ENCODE measurements around the gene SLC5A5.
"Not testable (repeated sequence)": the region's sequence is repeated elsewhere in the genome, so short reads cannot be mapped to it uniquely, and the experiment has no call there.

Gene SLC5A5

DNA sequence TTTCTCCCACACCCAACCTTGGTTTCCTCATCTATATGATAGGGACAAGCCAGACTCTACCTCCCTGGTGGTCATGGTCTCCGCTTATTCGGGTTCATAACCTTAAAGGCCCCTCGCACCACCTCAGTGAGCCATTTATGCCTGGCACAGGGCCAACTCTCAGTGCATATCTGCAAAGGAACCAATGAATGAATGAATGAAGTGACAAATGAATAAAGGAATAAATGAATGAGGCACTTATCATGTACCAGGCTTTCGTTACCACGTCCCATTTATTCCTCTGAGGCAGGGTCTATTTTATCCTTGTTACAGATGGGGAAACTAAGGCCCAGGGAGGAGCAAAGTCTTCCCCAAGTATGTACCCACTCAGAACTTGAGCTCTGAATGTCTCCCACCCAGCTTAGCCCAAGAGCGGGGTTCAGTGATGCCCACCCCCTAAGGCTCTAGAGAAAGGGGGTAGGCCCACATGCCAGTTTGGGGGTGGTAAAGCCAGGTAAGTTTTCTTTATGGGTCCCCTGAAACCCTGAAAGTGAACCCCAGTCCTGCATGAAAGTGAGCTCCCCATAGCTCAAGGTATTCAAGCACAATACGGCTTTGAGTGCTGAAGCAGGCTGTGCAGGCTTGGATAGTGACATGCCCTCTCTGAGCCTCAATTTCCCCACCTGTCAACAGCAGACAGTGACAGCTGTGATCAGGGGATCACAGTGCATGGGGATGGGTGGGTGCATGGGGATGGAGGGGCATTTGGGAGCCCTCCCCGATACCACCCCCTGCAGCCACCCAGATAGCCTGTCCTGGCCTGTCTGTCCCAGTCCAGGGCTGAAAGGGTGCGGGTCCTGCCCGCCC, 490 bp upstream of the SLC5A5 start:
- no peak for DNase-seq (ENCODE audit: low read depth)

DNA sequence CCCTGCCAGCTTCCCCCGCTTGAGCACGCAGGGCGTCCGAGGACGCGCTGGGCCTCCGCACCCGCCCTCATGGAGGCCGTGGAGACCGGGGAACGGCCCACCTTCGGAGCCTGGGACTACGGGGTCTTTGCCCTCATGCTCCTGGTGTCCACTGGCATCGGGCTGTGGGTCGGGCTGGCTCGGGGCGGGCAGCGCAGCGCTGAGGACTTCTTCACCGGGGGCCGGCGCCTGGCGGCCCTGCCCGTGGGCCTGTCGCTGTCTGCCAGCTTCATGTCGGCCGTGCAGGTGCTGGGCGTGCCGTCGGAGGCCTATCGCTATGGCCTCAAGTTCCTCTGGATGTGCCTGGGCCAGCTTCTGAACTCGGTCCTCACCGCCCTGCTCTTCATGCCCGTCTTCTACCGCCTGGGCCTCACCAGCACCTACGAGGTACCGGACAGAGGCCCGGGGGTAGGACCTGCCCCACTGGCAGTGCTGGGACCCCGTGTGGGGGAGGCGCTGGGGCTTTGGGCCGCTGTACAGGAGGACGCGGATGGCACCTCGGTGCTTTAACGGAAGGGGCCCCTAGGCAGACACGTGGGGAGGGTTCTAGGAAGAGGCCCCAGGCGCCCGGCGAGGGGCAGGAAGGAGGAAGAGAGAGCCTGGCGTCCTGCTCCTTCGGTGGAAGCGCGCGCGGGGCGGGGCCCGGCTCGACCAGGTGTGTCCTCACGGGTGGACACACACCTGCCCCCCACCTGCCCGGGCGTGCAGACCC, 681 bp downstream of the SLC5A5 start:
- no peak for DNase-seq (ENCODE audit: low read depth)

DNA sequence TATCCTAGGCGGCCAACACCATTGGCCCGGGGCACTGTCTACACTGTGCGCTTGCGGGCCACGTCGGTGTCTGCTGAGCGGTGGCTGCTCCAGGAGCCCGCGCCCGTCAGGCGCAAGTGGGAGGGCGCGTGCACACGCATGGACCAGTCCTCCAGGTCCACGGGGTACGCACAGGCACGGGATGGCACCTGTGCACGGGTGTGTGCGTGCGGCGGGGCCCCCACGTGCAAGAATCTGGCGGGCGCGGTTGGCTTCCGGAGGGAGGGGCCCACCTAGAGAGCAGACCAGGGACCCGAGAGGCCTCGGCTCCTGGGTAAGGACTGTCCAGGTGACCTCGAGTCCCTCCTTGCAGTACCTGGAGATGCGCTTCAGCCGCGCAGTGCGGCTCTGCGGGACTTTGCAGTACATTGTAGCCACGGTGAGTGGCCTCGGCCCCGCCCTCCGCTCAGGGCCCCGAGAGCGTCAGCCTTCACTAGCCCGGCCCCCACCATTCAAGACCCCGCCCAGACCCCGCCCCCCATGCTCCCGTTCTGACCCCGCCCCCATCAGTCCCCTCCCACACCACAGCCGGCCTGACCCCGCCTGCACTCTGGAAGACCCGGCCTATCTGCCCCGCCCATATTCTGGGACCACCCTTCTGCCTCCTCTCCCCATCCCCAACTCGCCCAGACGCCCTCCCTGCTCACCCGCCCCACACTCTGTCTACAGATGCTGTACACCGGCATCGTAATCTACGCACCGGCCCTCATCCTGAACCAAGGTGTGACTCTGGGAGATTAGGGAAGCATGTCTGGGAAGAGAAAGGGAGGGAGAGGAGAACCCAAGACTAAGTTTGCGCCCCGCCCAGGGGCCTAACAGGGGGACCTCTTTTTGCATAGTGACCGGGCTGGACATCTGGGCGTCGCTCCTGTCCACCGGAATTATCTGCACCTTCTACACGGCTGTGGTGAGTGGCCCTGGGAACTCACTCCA, 2.3 kb downstream of the SLC5A5 start:
- peak; percentile 36 for DNase-seq (ENCODE audit: low read depth)

DNA sequence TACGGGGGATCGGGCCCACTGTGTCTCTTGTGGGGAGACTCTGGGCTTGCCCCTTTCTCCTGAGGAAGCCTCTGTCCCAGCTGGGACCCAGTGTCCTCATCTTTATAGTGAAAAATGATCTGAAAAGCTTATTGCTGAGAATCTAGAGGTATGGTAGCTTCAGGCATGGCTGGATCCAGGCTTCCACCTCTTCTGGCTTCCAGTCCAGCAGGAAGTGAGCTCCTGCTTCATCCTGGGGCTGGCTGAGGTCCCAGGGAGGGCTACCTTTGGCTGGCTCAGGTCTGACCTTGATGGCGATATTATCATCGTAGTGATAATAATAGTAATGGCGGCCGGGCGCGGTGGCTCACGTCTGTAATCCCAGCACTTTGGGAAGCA, 3.0 kb downstream of the SLC5A5 start:
- DNase-seq (ENCODE audit: low read depth): no peak

DNA sequence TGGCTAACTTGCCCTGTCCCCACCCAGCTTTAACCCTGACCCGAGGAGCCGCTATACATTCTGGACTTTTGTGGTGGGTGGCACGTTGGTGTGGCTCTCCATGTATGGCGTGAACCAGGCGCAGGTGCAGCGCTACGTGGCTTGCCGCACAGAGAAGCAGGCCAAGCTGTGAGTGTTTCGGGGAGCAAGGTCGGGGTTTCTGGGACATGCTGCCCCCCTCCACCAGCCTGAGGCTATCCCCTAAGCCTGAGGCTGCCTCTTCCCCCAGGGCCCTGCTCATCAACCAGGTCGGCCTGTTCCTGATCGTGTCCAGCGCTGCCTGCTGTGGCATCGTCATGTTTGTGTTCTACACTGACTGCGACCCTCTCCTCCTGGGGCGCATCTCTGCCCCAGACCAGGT, 6.0 kb downstream of the SLC5A5 start:
- DNase-seq (ENCODE audit: low read depth): no peak

DNA sequence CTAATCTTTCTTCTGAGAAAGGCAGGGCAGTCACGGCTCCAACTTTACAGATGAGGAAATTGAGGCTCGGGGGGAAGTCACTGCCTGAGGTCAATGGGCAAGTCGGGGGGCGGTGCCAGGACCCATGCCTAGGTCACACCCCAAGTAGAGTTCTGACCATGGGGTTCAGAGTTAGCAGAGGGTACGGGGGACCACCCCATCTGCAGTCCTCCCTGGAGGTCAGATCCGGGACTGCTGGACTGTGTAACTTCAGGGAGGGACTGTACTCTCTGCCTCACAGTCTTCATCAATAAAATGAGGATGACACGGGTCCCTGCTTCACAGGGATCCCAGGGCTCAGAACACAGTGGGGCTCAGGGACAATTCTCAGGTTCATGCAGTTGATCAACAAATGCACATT, 7.7 kb downstream of the SLC5A5 start:
- no peak for DNase-seq (ENCODE audit: low read depth)

DNA sequence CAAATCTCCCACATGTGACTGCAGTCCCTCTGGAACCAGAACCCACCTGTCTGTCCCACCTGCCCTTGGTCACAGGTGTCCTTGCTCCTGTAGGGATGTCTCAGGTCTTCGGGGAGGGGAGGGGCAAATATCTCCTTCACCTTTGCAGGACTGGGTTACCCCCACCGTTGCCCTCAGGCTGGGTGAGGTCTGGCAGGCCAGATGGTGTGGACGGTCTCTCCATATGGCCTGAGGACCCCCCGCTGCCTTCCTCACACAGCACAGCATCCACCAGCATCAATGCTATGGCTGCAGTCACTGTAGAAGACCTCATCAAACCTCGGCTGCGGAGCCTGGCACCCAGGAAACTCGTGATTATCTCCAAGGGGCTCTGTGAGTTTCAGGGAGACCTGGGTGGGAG, 10.0 kb downstream of the SLC5A5 start:
- no peak for DNase-seq (ENCODE audit: low read depth)

DNA sequence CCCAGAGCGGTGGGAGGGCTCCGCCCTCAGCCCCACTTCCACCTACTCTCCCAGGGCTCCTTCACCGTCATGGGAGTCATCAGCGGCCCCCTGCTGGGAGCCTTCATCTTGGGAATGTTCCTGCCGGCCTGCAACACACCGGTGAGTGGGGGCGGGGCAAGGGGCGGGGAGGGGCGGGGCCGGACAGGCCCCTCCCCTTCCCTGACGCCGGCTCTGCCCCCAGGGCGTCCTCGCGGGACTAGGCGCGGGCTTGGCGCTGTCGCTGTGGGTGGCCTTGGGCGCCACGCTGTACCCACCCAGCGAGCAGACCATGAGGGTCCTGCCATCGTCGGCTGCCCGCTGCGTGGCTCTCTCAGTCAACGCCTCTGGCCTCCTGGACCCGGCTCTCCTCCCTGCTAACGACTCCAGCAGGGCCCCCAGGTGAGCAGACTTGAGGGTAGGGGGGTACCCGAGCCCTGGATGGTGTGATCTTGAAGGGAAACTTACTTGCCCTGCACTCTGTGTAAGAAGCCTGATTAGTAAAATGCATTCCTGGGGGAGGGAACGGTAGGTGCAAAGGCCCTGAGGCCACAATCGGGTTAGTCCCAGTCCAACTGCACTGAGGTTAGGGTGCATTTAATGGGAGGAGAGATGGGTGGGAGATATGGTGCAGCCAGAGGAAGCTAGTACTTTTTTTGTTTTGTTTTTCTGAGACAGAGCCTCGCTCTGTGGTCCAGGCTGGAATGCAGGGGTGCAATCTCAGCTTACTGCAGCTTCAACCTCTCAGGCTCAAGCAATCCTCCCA, 12.1 kb downstream of the SLC5A5 start:
- no peak for DNase-seq (ENCODE audit: low read depth)

DNA sequence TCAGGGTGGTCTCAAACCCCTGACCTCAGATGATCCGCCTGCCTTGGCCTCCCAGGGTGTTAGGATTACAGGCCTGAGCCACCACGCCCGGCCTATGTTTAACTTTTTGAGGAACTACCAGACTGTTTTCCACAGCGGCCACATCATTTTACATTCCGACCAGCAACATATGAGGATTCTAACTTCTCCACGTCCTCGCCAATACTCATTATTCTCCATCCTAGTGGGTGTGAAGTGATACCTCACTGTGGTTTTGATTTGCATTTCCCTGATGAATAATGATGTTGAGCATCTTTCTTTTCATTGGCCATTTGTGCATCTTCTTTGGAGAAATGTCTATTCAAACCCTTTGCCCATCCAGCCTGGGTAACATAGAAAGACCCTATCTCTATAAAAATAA, 14.8 kb downstream of the SLC5A5 start:
- no peak for DNase-seq (ENCODE audit: low read depth)

DNA sequence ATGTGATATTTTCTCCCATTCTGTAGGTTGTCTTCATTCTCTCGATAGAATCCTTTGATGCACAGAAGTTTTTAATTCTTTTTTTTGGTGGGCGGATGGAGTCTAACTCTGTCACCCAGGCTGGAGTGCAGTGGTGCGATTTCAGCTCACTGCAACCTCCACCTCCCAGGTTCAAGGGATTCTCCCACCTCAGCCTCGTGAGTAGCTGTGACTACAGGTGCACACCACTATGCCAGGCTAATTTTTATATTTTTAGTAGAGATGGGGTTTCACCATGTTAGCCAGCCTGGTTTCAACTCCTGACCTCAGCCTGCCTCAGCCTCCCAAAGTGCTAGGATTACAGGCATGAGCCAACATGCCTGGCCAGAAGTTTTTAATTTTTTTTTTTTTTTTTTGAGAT, 15.5 kb downstream of the SLC5A5 start:
- not testable (repeated sequence) for DNase-seq (ENCODE audit: low read depth)

DNA sequence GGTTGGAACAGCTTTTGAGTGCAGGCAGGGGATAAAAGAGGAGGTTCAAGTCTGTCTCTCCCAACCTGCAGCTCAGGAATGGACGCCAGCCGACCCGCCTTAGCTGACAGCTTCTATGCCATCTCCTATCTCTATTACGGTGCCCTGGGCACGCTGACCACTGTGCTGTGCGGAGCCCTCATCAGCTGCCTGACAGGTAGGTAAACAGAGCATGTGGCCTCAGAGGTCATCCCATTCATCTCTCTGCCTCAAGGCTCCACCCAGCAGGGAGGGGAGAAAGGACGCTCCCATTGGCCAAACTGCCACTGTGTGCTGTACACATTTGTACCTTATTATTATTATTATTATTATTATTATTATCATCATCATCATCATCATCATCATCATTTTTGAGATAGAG, 16.5 kb downstream of the SLC5A5 start:
- no peak for DNase-seq (ENCODE audit: low read depth)

DNA sequence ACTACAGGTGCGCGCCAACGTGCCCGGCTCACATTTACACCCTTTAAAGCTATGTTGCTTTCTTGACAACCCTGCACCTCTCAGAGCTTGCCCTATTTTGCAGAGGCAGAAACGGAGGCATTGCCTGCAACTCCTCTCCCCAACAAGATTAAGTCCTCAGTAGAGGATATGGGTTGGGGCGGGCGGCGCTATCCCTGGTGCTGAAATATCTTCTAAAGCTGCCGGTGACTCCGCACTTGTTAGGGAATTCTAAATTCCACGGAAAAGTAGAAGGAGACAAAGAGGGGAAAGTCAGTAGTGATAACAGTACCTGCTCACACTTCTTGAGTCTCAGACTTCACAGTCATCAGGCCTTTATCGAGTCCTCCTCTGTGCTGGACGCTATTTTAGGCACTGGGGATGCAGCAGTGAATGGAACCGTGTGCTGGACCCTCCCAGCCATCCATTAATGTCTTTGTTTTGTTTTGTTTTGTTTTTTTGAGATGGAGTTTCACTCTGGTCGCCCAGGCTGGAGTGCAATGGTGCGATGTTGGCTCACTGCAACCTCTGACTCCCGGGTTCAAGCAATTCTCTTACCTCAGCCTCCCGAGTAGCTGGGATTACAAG, 18.0 kb downstream of the SLC5A5 start:
- DNase-seq (ENCODE audit: low read depth): peak; percentile 52

DNA sequence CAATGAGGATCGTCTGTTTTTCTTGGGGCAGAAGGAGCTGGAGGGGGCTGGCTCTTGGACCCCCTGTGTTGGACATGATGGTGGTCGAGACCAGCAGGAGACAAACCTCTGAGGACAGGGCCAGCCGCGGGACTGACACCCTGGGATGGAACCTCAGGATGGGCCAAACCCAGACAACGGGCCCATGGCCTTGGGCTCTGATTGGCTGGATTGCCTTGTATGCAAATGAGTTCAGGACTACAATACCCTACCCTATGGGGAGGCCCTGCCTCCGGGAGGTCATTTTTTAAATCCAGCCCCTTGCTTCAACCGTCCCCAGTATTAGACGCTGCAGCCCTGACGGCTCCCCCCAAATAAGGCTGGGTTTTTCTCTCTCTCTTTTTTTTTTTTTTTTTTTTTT, 22.0 kb downstream of the SLC5A5 start:
- no peak for DNase-seq (ENCODE audit: low read depth)

DNA sequence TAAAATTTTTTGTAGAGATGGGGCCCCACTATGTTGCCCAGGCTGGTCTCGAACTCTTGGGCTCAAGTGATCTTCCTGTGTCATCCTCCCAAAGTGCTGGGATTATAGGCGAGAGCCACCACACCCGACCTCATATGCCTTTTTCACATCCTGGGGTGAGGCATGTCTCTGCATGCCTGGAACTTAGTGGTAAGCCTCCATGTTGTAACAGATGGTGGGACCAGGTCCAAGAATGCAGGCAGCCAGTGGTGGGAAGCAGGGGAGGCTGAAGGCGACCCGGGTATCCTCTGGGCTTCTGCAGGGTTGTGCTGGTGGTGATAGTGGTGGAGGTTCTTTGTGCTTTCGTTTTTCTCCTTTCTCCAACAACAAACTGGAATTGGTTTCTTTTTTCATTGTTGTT, 31.0 kb downstream of the SLC5A5 start:
- peak; percentile 92 for DNase-seq (ENCODE audit: low read depth)

DNA sequence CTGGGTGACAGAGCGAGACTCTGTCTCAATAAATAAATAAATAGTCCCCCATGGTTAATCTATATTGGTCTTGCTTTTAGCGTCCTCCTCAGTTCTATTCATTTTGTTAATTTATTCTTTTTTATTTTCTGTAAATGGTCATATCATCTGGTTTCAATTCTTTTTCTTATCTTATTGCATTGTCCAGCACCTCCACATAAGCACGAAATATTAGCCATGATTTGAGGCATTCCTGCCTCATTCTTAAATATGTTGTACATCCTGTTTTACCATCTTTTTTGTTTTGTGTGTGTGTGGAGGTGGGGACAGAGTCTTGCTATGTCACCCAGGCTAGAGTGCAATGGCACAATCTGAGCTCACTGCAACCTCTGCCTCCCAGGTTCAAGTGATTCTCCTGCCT, 36.5 kb downstream of the SLC5A5 start:
- no peak for DNase-seq (ENCODE audit: low read depth)

DNA sequence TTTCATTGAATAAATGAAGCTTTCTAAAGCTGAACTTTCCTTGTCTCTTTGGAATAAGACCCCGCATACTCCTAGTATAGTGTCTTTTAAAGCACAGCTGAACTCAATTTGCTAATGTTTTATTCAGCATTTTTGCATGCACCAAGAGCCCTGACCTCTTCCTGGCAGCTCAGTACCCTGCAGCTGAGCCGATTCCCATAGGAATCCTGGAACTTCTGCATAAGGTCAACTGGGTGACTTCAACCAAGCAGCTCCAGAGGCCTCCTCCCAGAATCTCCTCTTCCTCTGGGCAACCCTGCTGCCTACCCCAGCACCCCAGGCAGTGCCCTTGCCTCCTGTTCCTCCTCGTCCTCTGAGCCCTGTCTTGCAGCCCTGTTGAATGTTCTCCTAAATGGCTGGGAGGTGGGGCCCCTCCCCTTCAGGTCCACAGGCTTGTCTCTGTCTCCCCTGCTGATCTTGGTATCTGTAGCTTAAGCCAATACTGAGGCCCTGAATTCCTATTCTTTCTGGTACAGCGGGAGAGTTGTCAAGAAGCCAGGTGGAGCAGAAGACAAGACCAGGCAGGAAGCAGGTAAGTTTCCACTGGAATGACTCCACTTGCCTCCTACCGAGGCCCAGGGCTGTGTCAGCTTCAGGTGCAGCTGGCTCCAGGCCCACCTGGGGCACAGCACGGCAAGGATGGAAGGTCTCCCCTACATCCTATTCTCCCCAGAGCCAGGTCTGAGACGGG, 37.4 kb downstream of the SLC5A5 start:
- no peak for DNase-seq (ENCODE audit: low read depth)

DNA sequence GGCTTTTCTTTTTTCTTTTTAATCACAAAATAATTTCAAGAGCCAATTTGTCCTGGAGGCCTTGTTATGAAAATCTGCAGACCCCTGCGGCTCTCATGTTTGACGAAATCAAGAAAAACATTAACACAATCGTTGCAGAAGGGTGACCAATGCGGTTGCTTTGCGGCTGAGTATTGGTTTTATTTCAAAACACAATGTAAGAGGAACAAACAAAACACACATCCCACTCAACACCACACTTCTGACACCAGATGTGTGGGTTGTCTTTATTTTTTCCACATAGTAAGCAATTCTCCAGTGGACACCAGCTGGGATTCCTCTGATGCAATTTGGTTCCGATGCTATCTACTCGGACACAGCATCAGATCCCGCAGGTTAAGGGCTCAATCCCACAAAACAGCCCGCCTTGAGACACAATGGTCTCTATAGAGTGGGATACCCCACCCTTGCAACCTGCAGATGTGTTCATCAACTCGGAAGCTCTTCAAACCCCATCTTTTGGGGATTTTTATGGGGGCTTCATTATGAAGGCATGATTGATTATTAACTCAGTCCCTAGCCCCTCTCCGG, 39.1 kb downstream of the SLC5A5 start:
- no peak for DNase-seq (ENCODE audit: low read depth)

DNA sequence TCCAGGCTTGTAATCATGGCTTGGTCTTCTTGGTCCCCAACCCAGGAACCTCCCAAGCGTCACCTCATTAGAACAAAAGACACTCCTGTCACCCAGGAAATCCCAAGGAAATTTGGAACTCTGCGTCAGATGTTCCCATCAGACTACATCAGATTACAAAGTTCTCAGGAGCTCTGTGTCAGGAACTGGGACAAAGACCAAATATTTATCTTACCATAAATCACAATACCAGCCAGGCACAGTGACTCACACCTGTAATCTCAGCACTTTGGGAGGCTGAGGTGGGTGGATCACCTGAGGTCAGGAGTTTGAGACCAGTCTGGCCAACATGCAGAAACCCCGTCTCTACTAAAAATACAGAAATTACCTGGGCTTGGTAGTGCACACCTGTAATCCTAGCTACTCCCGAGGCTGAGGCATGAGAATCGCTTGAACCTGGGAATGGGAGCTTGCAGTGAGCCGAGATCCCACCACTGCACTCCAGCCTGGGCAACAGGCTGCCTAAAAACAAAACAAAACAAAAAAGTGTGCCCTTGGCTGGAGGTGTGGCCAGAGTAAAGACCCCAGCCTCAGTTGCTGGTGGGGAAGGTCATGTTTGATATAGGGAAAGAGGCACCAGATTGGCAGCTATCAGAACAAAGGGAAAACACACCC, 44.3 kb downstream of the SLC5A5 start:
- DNase-seq (ENCODE audit: low read depth): no peak

DNA sequence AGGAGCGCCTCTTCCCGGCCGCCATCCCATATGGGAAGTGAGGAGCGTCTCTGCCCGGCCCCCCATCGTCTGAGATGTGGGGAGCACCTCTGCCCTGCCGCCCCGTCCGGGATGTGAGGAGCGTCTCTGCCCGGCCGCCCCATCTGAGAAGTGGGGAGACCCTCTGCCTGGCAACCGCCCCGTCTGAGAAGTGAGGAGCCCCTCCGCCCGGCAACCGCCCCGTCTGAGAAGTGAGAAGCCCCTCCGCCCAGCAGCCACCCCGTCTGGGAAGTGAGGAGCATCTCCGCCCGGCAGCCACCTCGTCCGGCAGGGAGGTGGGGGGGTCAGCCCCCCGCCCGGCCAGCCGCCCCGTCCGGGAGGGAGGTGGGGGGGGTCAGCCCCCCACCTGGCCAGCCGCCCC, 46.4 kb downstream of the SLC5A5 start:
- DNase-seq (ENCODE audit: low read depth): not testable (repeated sequence)

DNA sequence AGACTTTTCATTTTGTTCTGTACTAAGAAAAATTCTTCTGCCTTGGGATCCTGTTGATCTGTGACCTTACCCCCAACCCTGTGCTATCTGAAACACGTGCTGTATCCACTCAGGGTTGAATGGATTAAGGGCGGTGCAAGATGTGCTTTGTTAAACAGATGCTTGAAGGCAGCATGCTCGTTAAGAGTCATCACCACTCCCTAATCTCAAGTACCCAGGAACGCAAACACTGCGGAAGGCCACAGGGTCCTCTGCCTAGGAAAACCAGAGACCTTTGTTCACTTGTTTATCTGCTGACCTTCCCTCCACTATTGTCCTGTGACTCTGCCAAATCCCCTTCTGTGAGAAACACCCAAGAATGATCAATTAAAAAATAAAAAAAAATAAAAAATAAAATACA, 47.4 kb downstream of the SLC5A5 start:
- DNase-seq (ENCODE audit: low read depth): not testable (repeated sequence)
